GM12878 (cell line): Measurements from ENCODE around the gene SBF1. TPM values are rescaled to one million over a fixed set of nuclear protein-coding genes. Genes with fewer than 3 reads are reported as not detected.
A peak's percentile ranks its signal among the peaks of the same experiment; 100 is the strongest.

Experiments
- ATAC-seq: fragments of 200-7000 bp; cut with Tn5 transposase; 3 replicates; pipeline ENCODE4 v1.9.1; 2020; ENCODE audit warnings: mild to moderate bottlenecking, moderate library complexity
- BruUV-seq: library from RNA; stranded (reverse); fragments of 400-500 nt; replicated peaks from 2 replicates; lab custom pipeline; 2021; lab: Mats Ljungman, UMichigan
- CTCF ChIA-PET: fragments of 300-600 bp; sonication (Branson Sonifier 250); formaldehyde crosslinking; extraction: SDS; loops from one replicate; lab custom pipeline; 2021; ENCODE audit warnings: inconsistent platforms; lab: Yijun Ruan, JAX
- POLR2A ChIA-PET: fragments of 350-600 bp; formaldehyde crosslinking; extraction: SDS; loops from one replicate; lab custom pipeline; 2021; ENCODE audit warnings: inconsistent platforms; lab: Charles Lee
- RAD21 ChIA-PET: fragments of 300-600 bp; sonication (Branson Sonifier 250); formaldehyde crosslinking; loops from one replicate; lab custom pipeline; 2023; ENCODE audit warnings: antibody characterized with exemption; ENCODE audit not compliant: unreplicated experiment; lab: Charles Lee
- SMC1A ChIA-PET: fragments of 300-600 bp; sonication (Branson Sonifier 250); formaldehyde crosslinking; loops from one replicate; lab custom pipeline; 2023; ENCODE audit not compliant: unreplicated experiment, uncharacterized antibody; lab: Charles Lee
- DNase-seq: peaks from one replicate; pipeline ENCODE4 v3.0.0-alpha.2; 2011; ENCODE audit warnings: low read depth, low spot score
- FAIRE-seq: peaks from 3 replicates; lab custom pipeline; 2011; peaks lifted over from hg19 to GRCh38; lab: Jason Lieb, UNC
- H2AFZ ChIP-seq: 2 replicates; pipeline ENCODE4 v1.6.0; 2011; ENCODE audit warnings: low read depth, low read length, control low read depth; ENCODE audit not compliant: control insufficient read depth
- H3K27ac ChIP-seq: 2 replicates; pipeline ENCODE4 v1.5.1; 2011; ENCODE audit warnings: control low read depth; ENCODE audit not compliant: control insufficient read depth, insufficient read depth
- H3K27me3 ChIP-seq, 2 experiments: replicated peaks in 1 of 2; 2 replicates each; pipeline versions ENCODE4 v1.6.0 to v1.6.1; 2011; ENCODE audit warnings: low read length in 1 of 2; ENCODE audit not compliant: control insufficient read depth in 2 of 2, insufficient read depth in 2 of 2
- H3K36me3 ChIP-seq, 2 experiments: 2 replicates each; pipeline ENCODE4 v1.5.1; 2011; ENCODE audit warnings: low read length in 1 of 2; ENCODE audit not compliant: control insufficient read depth in 2 of 2, insufficient read depth in 2 of 2
- H3K4me1 ChIP-seq: 2 replicates; pipeline ENCODE4 v1.6.1; 2011; ENCODE audit warnings: mild to moderate bottlenecking, low read length, moderate library complexity, mixed read lengths; ENCODE audit not compliant: control insufficient read depth, insufficient read depth
- H3K4me2 ChIP-seq: 2 replicates; pipeline ENCODE4 v1.6.0; 2011; ENCODE audit warnings: control low read depth; ENCODE audit not compliant: control insufficient read depth, insufficient read depth
- H3K4me3 ChIP-seq: fragments of 200-600 bp; sonication (generic); 2 replicates; pipeline ENCODE4 v1.5.1; 2016
- H3K79me2 ChIP-seq: 2 replicates; pipeline ENCODE4 v1.6.0; 2011; ENCODE audit warnings: low read length; ENCODE audit not compliant: control insufficient read depth, insufficient read depth
- H3K9ac ChIP-seq: 2 replicates; pipeline ENCODE4 v1.8.0; 2011; ENCODE audit warnings: low read length, control low read depth, mixed read lengths; ENCODE audit not compliant: control insufficient read depth, insufficient read depth
- H3K9me3 ChIP-seq: replicated peaks from 3 replicates; pipeline ENCODE4 v1.5.1; 2011; ENCODE audit warnings: mild to moderate bottlenecking, low read length; ENCODE audit not compliant: control insufficient read depth, insufficient read depth
- H4K20me1 ChIP-seq: 2 replicates; pipeline ENCODE4 v1.6.0; 2011; ENCODE audit not compliant: control insufficient read depth, insufficient read depth
- ATF3 ChIP-seq: IDR thresholded peaks from 2 replicates; pipeline ENCODE4 v1.6.1; 2011; ENCODE audit warnings: low read depth, mild to moderate bottlenecking, low read length, moderate library complexity, borderline replicate concordance; ENCODE audit errors: extremely low read depth
- CUX1 ChIP-seq: IDR thresholded peaks from 2 replicates; pipeline ENCODE4 v1.6.1; 2012; ENCODE audit warnings: improper control_type of control experiment, low read depth, low read length; ENCODE audit not compliant: insufficient replicate concordance
- HCFC1 ChIP-seq: fragments of 150-350 bp; IDR thresholded peaks from 2 replicates; pipeline ENCODE4 v1.6.1; 2014; ENCODE audit warnings: low read length
- HDAC6 ChIP-seq: fragments of 200-600 bp; sonication (generic); IDR thresholded peaks from one replicate; pipeline ENCODE4 v1.8.0; 2017; ENCODE audit warnings: antibody characterized with exemption; ENCODE audit not compliant: unreplicated experiment
- POLR2A ChIP-seq: IDR thresholded peaks from 2 replicates; pipeline ENCODE4 v1.6.1; 2011; ENCODE audit warnings: low read depth, mild to moderate bottlenecking, low read length
- RCOR1 ChIP-seq: conservative IDR thresholded peaks from 2 replicates; pipeline ENCODE4 v1.6.1; 2012; ENCODE audit warnings: low read depth, low read length, improper control_type of control experiment
- RFX5 ChIP-seq: IDR thresholded peaks from 2 replicates; pipeline ENCODE4 v1.6.1; 2011; ENCODE audit warnings: low read depth, low read length, improper control_type of control experiment
- SUZ12 ChIP-seq: fragments of 200-600 bp; sonication (generic); IDR thresholded peaks from one replicate; pipeline ENCODE4 v1.6.1; 2018; ENCODE audit warnings: antibody characterized with exemption, mild to moderate bottlenecking; ENCODE audit not compliant: unreplicated experiment
- WGBS: methylation state at CpG from one replicate; pipeline ENCODE4 v1.1.6; 2016; ENCODE audit warnings: low lambda C conversion rate; ENCODE audit not compliant: insufficient replicate concordance, insufficient coverage; ENCODE audit errors: missing lambda C conversion rate; 5-methylcytosine and 5-hydroxymethylcytosine counted together
- in situ Hi-C: fragments of 300-500 bp; cut with MboI; formaldehyde crosslinking; loops from 9 replicates; pipeline ENCODE4 v1.14.3; 2018; ENCODE audit warnings: mixed read lengths
- intact Hi-C: fragments of 100-400 bp; cut with micrococcal nuclease; formaldehyde crosslinking; loops from one replicate; pipeline ENCODE4 v1.14.2; 2022; ENCODE audit not compliant: unreplicated experiment
- polyA plus RNA-seq, 11 experiments: library from polyadenylated mRNA; depleted of rRNA in 4 of 11; unstranded in 6 of 11; stranded (reverse) in 5 of 11; fragments of >200 nt; fragmentation: Nextera tagmentation in 4 of 11; fragmentation: Illumina TruSeq in 1 of 11; extraction: Ambion mirVana in 4 of 11; extraction: Trizol in 1 of 11; gene quantifications; 1 replicate in 1 of 11; 2 replicates in 10 of 11; pipeline versions ENCODE4 v1.2.1 to v1.2.3, GENCODE V29; 2011 to 2016; ENCODE audit warnings: inconsistent platforms in 2 of 11, missing spikeins in 2 of 11, low read depth in 1 of 11
- total RNA-seq, 4 experiments: library from RNA; depleted of rRNA in 3 of 4; stranded (reverse); fragments of >200 nt in 3 of 4; fragmentation: Illumina TruSeq in 1 of 4; extraction: Trizol in 1 of 4; gene quantifications; 2 replicates each; pipeline versions ENCODE4 v1.2.1 to v1.2.3, GENCODE V29; 2013 to 2021

Gene SBF1
- total and polyA plus RNA-seq, 10 of the 15 experiments (the other 5 are each of a cell fraction or from before 2014, with no cell fraction given) = 0.23 to 95.0 (median 17.8) TPM

GRCh38 chr22:50436015-50436830 is 38.6 kb downstream of the SBF1 start:
- H3K4me2 ChIP-seq = no peak overlapping the region
- ATAC-seq = no peak
- CTCF ChIA-PET = no interaction called here
- H3K4me3 ChIP-seq = no peak overlapping the region
- no peaks in the 10 kb centered on the region for H3K4me1 ChIP-seq
- H3K9me3 ChIP-seq = no peaks in the 10 kb centered on the region
- DNase-seq = no peak
- H3K36me3 ChIP-seq = peaks cover 13 to 47% of the 10 kb centered on the region in 2 experiments; a peak in 3 of 4 replicates
- POLR2A ChIA-PET = no interaction called here
- FAIRE-seq = no peak
- RAD21 ChIA-PET = no interaction called here
- intact Hi-C loops (no loop called here), in situ Hi-C loops (no loop called here)
- no TSS peak for BruUV-seq
- H4K20me1 ChIP-seq = no peaks in the 10 kb centered on the region
- SMC1A ChIA-PET = no interaction called here
- H3K79me2 ChIP-seq = no peaks in the 10 kb centered on the region
- TF ChIP-seq POLR2A = peak; percentile 48; the same call in 1 of the 2 replicates
- no peak for TF ChIP-seq HCFC1
- TF ChIP-seq RCOR1 = no peak
- TF ChIP-seq RFX5 = no peak
- TF ChIP-seq ATF3 = no peak
- no peak for TF ChIP-seq HDAC6
- no peak for TF ChIP-seq SUZ12
- no peak for TF ChIP-seq CUX1
- H3K27me3 ChIP-seq = no peaks in the 10 kb centered on the region
- WGBS = 88% methylated on average over 37 of the region's 37 CpGs
- no peak overlapping the region for H2AFZ ChIP-seq
- no peak overlapping the region for H3K27ac ChIP-seq
- H3K9ac ChIP-seq = no peak overlapping the region
